HCT116 (cell line): ENCODE results near the gene PBX2. TPM values are rescaled to one million over a fixed set of nuclear protein-coding genes. Genes with fewer than 3 reads are reported as not detected.

Source experiments
- ATAC-seq: fragments of 200-7000 bp; cut with Tn5 transposase; 2 replicates; pipeline ENCODE4 v1.9.1; 2020; ENCODE audit warnings: mild to moderate bottlenecking, moderate library complexity
- BruUV-seq: library from RNA; stranded (reverse); fragments of 400-500 nt; replicated peaks from 2 replicates; lab custom pipeline; 2021; lab: Mats Ljungman, UMichigan
- CTCF ChIA-PET: fragments of 300-600 bp; sonication (Branson Sonifier 250); formaldehyde crosslinking; loops from one replicate; lab custom pipeline; 2021; ENCODE audit warnings: antibody characterized with exemption; lab: Charles Lee
- POLR2A ChIA-PET: fragments of 300-600, 350-600 bp; sonication (Branson Sonifier 250); formaldehyde crosslinking; loops from one replicate; lab custom pipeline; 2021; ENCODE audit warnings: antibody characterized with exemption; lab: Charles Lee
- RAD21 ChIA-PET, 2 experiments: fragments of 300-600 bp; sonication (Branson Sonifier 250); formaldehyde crosslinking; loops; one replicate each; lab custom pipeline; 2023; ENCODE audit warnings: low total read pairs in 2 of 2; ENCODE audit not compliant: uncharacterized antibody in 2 of 2, unreplicated experiment in 2 of 2, low non-redundant PET in 1 of 2; lab: Charles Lee
- DNase-seq: peaks from one replicate; pipeline ENCODE4 v3.0.0-alpha.2; 2010; ENCODE audit warnings: low read depth, low spot score
- H2AFZ ChIP-seq: fragments of 200-600 bp; shearing (Covaris generic), sonication (generic); 2 replicates; pipeline ENCODE4 v1.6.1; 2017; ENCODE audit warnings: low read depth, mixed run types, mixed read lengths, antibody characterized with exemption, low read length; ENCODE audit not compliant: poor library complexity, severe bottlenecking
- H3K27ac ChIP-seq: 2 replicates; pipeline ENCODE4 v1.5.1; 2012; ENCODE audit warnings: low read depth, low read length
- H3K27me3 ChIP-seq: fragments of 200-600 bp; sonication (generic); 2 replicates; pipeline ENCODE4 v1.6.1; 2016; ENCODE audit warnings: mixed run types, low read length, mixed read lengths; ENCODE audit not compliant: insufficient read depth
- H3K36me3 ChIP-seq, 2 experiments: fragments of 200-500 bp in 1 of 2; fragments of 200-600 bp in 1 of 2; sonication (Bioruptor generic) in 1 of 2; sonication (generic) in 1 of 2; 2 replicates each; pipeline versions ENCODE4 v1.5.1 to v1.6.1; 2014 to 2016; ENCODE audit warnings: low read length in 2 of 2, inconsistent platforms in 1 of 2, mixed read lengths in 1 of 2, mixed run types in 1 of 2; ENCODE audit not compliant: insufficient read depth in 2 of 2, control insufficient read depth in 1 of 2
- H3K4me1 ChIP-seq, 2 experiments: fragments of 200-600 bp in 1 of 2; sonication (generic) in 1 of 2; 2 replicates each; pipeline versions ENCODE4 v1.5.1 to v1.6.1; 2012 to 2017; ENCODE audit warnings: low read length in 2 of 2, inconsistent platforms in 1 of 2, mild to moderate bottlenecking in 1 of 2, mixed read lengths in 1 of 2, mixed run types in 1 of 2, moderate library complexity in 1 of 2; ENCODE audit not compliant: insufficient read depth in 2 of 2, control insufficient read depth in 1 of 2
- H3K4me2 ChIP-seq: fragments of 200-600 bp; sonication (generic); 2 replicates; pipeline ENCODE4 v1.6.1; 2017; ENCODE audit warnings: mixed run types, low read length, mixed read lengths
- H3K4me3 ChIP-seq, 2 experiments: fragments of 200-600 bp in 1 of 2; sonication (generic) in 1 of 2; replicated peaks in 1 of 2; 2 replicates each; pipeline ENCODE4 v1.5.1; 2011 to 2016; ENCODE audit warnings: low read length in 2 of 2, control low read depth in 1 of 2, low read depth in 1 of 2, mild to moderate bottlenecking in 1 of 2, mixed read lengths in 1 of 2, mixed run types in 1 of 2
- H3K79me2 ChIP-seq: fragments of 200-600 bp; sonication (generic); 2 replicates; pipeline ENCODE4 v1.6.1; 2017; ENCODE audit warnings: mild to moderate bottlenecking, mixed run types, low read length, moderate library complexity, mixed read lengths; ENCODE audit not compliant: insufficient read depth
- H3K9ac ChIP-seq: fragments of 200-600 bp; sonication (generic); 2 replicates; pipeline ENCODE4 v1.6.1; 2016; ENCODE audit warnings: low read length, mixed read lengths
- H3K9me2 ChIP-seq: fragments of 200-600 bp; sonication (generic), shearing (Covaris generic); 2 replicates; pipeline ENCODE4 v1.6.1; 2017; ENCODE audit warnings: mixed run types, mild to moderate bottlenecking, moderate library complexity; ENCODE audit not compliant: insufficient read depth
- H3K9me3 ChIP-seq, 2 experiments: fragments of 200-500 bp in 1 of 2; fragments of 200-600 bp in 1 of 2; sonication (Bioruptor generic) in 1 of 2; sonication (generic) in 1 of 2; 2 replicates each; pipeline ENCODE4 v1.6.1; 2014 to 2017; ENCODE audit warnings: low read length in 2 of 2, mixed read lengths in 2 of 2, inconsistent platforms in 1 of 2, low read depth in 1 of 2, mild to moderate bottlenecking in 1 of 2, mixed run types in 1 of 2, moderate library complexity in 1 of 2; ENCODE audit not compliant: control insufficient read depth in 1 of 2, insufficient read depth in 1 of 2
- H4K20me1 ChIP-seq: fragments of 200-600 bp; sonication (generic), shearing (Covaris generic); 2 replicates; pipeline ENCODE4 v1.6.1; 2017; ENCODE audit warnings: mixed run types, mild to moderate bottlenecking, moderate library complexity; ENCODE audit not compliant: insufficient read depth
- ATF3 ChIP-seq: IDR thresholded peaks from 2 replicates; pipeline ENCODE4 v1.6.1; 2012
- CBX3 ChIP-seq: IDR thresholded peaks from 2 replicates; pipeline ENCODE4 v1.6.1; 2012; ENCODE audit warnings: low read depth
- CEBPB ChIP-seq: IDR thresholded peaks from 2 replicates; pipeline ENCODE4 v1.6.1; 2012; ENCODE audit warnings: low read depth
- CTCF ChIP-seq, 3 experiments: fragments of 200-600 bp in 1 of 3; sonication (generic) in 1 of 3; IDR thresholded peaks in 2 of 3; conservative IDR thresholded peaks in 1 of 3; 2 replicates each; pipeline ENCODE4 v1.5.1; 2012 to 2017; ENCODE audit warnings: low read depth in 2 of 3, low read length in 2 of 3, antibody characterized with exemption in 1 of 3, borderline replicate concordance in 1 of 3, control low read depth in 1 of 3, mild to moderate bottlenecking in 1 of 3, mixed read lengths in 1 of 3, mixed run types in 1 of 3, moderate library complexity in 1 of 3; ENCODE audit not compliant: insufficient read depth in 1 of 3
- EGR1 ChIP-seq: IDR thresholded peaks from 2 replicates; pipeline ENCODE4 v1.6.1; 2012; ENCODE audit warnings: low read depth
- EZH2phosphoT487 ChIP-seq: fragments of 200-600 bp; IDR thresholded peaks from 2 replicates; pipeline ENCODE4 v1.6.1; 2018; ENCODE audit warnings: antibody characterized with exemption, borderline replicate concordance
- POLR2A ChIP-seq: IDR thresholded peaks from 2 replicates; pipeline ENCODE4 v1.7.0; 2011; ENCODE audit warnings: borderline replicate concordance; ENCODE audit not compliant: insufficient read depth, insufficient read length; ENCODE audit errors: extremely low read depth
- SIN3A ChIP-seq: IDR thresholded peaks from 2 replicates; pipeline ENCODE4 v1.6.1; 2012; ENCODE audit warnings: low read depth
- YY1 ChIP-seq: IDR thresholded peaks from 2 replicates; pipeline ENCODE4 v1.6.1; 2011; ENCODE audit warnings: low read length, low read depth, moderate library complexity, mild to moderate bottlenecking; ENCODE audit not compliant: insufficient replicate concordance; ENCODE audit errors: extremely low read depth
- ZBTB33 ChIP-seq: IDR thresholded peaks from 2 replicates; pipeline ENCODE4 v1.6.1; 2011; ENCODE audit warnings: mild to moderate bottlenecking, low read length, moderate library complexity; ENCODE audit not compliant: insufficient replicate concordance; ENCODE audit errors: extremely low read depth
- ZFX ChIP-seq: fragments of 450-650 bp; IDR thresholded peaks from 2 replicates; pipeline ENCODE4 v1.6.1; 2017
- ZNF274 ChIP-seq: fragments of 200-500 bp; sonication (Bioruptor generic); IDR thresholded peaks from 2 replicates; pipeline ENCODE4 v1.6.1; 2014; ENCODE audit warnings: mild to moderate bottlenecking, low read depth, low read length, inconsistent platforms
- intact Hi-C: fragments of 100-400 bp; cut with micrococcal nuclease; formaldehyde crosslinking; loops from 2 replicates; pipeline ENCODE4 v1.10.0; 2022
- total RNA-seq: library from RNA; stranded (reverse); gene quantifications from one replicate; pipeline ENCODE4 v1.2.1, GENCODE V29; 2021; ENCODE audit not compliant: unreplicated experiment

PBX2 gene
- total RNA-seq, 1 experiment from 2014 or later, result 79.0 TPM

GRCh38 chr6:32202186-32202585 is 12.2 kb upstream of the PBX2 start:
- Histone ChIP-seq H3K9ac (no peak overlapping the region), H4K20me1 (no peaks in the 10 kb centered on the region), H2AFZ (no peak overlapping the region), H3K36me3 (no peaks in the 10 kb centered on the region), H3K4me2 (no peak overlapping the region), H3K27me3 (0 out of 2 replicates have a peak, but pooled peaks cover 3% of the 10 kb centered on the region), H3K4me1 (peaks cover 4 to 11% of the 10 kb centered on the region in 2 experiments), H3K4me3 (no peak overlapping the region), H3K27ac (no peak overlapping the region), H3K9me3 (no peaks in the 10 kb centered on the region), H3K79me2 (no peaks in the 10 kb centered on the region), H3K9me2 (no peaks in the 10 kb centered on the region)
- BruUV-seq, result no TSS peak
- POLR2A ChIA-PET, result no interaction called here
- intact Hi-C loops, result no loop called here
- TF ChIP-seq ATF3, result no peak
- TF ChIP-seq CEBPB, result no peak
- no peak for TF ChIP-seq CBX3
- TF ChIP-seq YY1, result no peak
- no peak for TF ChIP-seq ZBTB33
- no peak for TF ChIP-seq ZNF274
- TF ChIP-seq POLR2A, result no peak
- no peak for TF ChIP-seq EGR1
- no peak for TF ChIP-seq ZFX
- no peak for TF ChIP-seq EZH2phosphoT487
- TF ChIP-seq CTCF (IDR thresholded peaks at IDR 0.05 in 2 of 3, conservative IDR thresholded peaks at IDR 0.05 in 1 of 3; ENCODE audit: borderline replicate concordance in 1 of 3, insufficient read depth in 1 of 3, low read depth in 2 of 3, low read length in 2 of 3), result no peak
- TF ChIP-seq SIN3A, result no peak
- DNase-seq (no peak), ATAC-seq (no peak)
- RAD21 ChIA-PET, result no interaction called here
- CTCF ChIA-PET, result no interaction called here
